NCI-H2107 (cell line): Measurements from ENCODE around the gene MESD.

Experiments used
- DNase-seq: peaks from one replicate; lab custom pipeline; 2025; lab: John Stamatoyannopoulos, UW

The MESD gene

DNA sequence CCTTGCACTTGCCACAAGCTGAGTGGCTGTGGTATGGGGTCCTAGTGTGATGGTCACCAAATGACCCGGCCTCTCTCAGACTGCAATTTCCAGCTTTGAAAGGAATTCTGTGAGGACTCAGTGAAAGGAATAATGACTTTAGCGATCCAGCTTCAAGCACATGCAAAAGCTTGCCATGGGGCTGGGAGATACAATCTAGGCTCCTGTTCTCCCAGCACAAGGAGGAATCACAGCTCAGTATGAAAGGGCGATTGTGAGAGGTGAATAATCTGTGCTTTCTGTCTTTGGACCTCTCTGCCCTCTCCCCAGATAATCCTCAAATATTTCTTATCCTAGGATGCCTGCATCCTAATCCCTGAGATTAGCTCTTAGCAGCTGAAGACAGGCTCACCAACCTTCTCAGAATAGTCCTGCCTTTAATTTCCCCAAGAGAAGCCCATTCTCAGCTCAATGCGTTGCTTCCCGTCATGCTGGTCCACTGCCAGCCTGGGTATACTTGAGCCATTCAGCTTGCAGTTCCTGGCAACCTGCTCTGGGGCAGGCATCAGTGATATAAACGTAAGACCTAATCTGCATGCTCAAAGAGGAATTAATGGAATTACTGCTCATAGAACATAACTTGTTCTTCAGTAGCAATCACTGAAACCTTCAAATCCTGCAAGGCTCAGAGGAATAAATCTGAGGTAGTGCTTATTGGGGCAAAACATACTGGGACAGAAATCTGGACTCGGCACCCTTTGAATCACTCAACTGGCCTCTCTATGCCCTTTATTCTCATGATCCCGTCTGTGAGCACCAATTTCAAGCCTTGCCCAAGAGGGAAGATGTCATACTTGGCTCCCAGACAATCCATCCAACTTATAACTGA is 26.2 kb upstream of the MESD start:
- no peak for DNase-seq

DNA sequence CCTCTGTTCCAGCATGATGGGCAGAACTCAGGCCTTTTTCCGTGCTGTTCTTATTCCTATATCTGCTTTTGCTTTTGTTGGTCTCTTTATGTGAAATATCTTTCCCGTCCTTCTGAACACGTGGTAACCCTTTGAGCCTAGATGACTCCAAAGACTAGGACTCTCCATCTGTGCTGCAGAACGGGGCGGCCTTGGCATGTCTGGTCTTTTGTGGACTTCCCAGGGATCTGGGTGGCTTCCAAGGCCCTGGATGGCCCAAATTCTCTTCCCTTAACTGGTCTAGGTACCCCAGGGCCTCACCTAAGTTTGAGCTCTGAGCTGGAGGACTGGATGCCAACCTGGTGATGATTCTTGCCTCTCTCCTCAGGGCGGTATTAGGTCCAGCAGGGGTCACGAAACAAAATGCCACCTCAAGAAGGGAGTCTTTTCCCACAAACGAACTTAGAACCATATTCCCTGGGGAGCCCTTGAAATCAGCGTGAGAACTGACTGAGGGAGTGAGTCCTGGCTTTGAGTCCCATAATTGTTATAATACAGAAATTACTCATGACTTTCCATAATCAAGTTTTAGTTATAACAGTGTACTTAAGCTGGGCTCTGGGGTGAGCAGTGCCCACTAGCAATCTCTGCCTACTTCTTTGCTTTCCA is 25.0 kb upstream of the MESD start:
- no peak for DNase-seq

DNA sequence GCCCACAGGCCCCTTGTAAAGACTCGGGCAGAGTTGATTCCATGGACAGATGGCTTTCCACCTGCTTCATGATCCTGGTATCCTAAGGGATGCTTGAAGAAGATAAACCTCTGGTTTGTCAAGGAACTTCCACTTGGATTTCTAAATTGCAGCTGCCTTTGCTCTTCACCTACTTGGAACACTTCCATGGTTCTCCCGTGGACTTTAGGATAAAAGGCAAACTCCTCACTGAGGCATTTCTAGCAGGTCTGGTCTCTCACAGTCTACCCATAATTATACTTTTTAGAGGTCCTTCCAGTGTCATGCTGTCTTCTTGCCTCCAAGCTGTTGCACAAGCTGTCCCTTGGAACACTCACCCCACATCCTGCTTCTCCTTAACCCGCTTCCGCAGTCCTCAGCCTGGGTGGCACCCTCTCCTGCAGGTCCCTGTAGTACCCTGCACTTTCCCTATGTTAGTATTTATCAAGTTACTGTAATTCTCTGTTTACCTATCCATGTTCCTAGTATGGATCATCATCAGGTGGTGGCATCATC is 23.8 kb upstream of the MESD start:
- no peak for DNase-seq

DNA sequence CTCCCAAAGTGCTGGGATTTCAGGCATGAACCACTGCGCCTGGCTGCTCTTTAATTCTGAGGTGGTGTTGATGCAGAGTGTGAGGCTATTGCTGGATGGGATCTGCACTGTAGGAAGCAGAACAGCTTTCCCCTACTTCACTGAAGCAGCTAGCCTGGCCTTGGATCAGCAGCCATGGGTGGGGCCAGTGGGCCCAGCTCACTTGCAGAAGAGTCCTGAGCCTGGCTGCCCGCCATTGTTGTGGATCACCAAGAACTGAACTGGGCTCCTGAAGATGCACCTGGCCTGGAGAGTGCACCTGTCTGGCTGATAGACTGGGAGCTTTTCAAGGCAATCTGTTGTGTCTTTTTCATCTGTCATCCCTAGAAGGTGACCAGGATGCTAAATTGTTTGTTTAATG is 23.0 kb upstream of the MESD start:
- DNase-seq, result no peak

DNA sequence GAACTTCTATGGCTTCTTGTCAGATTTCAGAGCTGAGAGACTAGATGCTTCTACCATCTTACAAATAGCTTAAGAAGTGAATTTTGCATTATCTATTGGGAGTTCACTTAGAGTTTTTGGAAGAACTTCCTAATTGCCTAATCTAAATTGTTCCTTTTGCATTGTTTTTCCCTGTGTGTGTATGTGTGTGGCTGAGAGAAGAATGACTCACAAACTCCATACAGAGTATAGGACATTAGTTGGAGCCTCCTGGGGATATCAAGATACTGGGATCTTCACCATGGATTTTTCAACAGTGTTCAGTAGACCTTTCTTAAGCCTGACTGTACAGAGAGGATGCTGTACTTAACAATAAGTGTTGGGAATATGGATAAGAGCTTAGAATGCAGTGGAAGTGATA is 22.0 kb upstream of the MESD start:
- no peak for DNase-seq

DNA sequence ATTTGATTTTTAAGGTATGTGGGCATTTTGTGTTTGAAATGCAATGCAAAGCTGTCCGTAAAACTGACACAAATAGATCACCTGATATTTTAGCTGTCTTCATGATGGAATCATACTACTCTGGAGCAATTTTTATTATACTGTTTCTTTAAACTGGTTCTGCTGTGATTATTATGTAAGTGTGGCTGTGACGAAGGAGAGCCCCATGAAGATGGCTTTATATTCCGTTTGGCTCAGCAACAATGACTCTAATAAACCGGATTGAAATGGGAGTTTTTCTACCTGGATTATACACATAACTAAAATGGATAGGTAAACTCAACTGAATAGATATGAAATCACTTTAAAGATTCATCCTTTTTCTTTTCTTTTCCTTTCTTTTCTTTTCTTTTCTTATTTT is 20.5 kb upstream of the MESD start:
- DNase-seq, result no peak

DNA sequence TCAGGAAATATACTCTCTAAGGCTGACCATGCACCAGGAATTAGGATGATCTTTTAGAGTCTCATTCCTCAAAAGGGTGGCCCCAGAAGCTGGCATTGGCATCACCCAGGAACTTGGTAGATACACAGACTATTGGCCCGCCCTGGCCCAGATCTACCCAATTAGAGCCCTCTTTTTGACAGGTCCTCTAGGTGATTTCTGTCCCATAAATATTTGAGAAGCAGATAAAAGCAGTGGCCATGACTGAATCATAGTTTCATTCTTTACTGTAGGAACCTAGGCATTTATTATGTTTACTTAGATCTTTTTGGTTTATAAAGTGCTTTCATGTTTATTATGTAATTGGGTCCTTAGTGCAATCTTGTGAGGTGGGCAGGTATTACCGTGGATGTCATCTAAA is 18.7 kb upstream of the MESD start:
- no peak for DNase-seq

DNA sequence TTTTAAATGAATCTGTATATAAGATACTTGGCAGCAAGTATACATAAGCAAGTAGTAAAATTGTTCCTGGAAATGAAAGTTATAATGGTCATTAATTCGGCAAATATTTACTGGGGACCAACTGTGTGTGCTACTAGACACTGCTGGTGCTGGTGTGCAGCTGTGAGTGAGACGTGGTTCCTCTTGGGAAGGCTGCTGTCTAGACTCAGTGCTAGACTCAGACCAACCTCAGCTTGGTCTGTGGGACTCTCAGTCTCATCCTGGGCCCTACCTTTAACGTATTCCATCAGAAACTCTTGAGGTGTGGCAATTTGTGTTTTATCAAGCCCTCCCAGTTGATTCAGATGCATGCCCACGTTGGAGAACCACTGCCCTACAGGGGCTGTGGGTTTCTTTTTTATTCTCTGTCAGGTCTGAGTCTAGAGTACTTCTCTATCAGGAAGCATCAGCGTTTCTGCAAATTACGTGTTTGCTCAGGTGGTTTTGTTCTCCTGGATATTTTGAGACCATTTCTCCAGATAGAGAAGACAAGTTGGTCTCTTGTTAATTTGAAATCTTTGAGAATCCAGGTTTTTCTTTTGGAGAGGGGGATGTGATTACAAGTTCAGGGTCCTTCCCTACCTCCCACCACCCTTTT is 17.9 kb upstream of the MESD start:
- DNase-seq, result no peak

DNA sequence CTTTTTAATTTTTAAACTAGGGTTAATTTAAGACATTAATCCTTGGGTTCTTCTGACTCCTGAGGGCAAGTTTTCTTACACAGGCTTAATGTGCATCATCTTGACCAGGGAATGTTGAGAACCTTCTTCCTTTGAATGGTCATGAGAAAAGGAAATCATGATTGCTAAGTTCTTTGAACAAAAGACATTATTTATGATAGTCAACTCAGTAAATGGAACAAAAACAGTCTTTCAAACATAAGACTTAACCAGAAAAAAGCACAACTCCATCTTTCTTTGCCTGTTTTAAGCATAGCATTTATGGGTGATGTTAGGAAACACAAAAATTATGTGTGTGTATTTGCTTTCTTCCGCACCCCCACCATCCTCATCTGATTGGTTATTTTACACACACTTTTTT is 16.5 kb upstream of the MESD start:
- DNase-seq, result no peak

DNA sequence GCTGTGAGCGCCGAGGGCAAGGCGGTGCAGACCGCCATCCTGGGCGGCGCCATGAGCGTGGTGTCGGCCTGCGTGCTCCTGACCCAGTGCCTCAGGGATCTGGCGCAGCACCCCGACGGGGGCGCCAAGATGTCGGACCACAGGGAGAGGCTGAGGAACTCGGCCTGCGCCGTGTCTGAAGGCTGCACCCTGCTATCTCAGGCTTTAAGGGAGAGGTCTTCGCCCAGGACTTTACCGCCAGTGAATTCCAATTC is 13.4 kb upstream of the MESD start:
- no peak for DNase-seq

DNA sequence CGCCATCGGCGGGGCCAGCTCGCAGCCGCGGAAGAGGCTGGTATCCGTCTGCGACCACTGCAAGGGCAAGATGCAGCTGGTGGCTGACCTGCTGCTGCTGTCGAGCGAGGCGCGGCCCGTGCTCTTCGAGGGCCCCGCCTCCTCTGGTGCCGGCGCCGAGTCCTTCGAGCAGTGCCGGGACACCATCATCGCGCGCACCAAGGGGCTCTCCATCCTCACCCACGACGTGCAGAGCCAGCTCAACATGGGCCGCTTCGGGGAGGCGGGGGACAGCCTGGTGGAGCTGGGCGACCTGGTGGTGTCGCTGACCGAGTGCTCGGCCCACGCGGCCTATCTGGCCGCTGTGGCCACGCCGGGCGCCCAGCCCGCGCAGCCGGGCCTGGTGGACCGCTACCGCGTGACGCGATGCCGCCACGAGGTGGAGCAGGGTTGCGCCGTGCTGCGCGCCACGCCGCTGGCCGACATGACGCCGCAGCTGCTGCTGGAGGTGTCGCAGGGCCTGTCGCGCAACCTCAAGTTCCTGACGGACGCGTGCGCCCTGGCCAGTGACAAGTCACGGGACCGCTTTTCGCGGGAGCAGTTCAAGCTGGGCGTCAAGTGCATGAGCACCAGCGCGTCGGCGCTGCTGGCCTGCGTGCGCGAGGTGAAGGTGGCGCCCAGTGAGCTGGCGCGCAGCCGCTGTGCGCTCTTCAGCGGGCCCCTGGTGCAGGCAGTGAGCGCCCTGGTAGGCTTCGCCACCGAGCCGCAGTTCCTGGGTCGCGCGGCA is 12.9 kb upstream of the MESD start:
- DNase-seq, result no peak

DNA sequence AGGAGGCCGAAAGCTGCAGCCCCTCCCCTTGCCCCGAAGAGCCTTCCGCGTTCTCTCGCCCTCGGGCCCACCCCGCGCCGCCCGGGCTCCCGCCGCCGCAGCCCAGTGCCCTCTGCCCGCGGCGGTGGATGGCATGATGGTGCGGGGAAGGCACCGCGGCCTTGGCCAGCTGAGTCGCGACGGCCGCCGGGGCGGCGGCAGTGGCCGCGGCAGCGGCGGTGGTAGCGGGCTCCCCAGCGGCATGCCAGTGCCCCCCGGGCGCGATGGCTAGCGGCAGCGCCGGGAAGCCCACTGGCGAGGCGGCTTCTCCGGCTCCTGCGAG is 12.4 kb upstream of the MESD start:
- DNase-seq, result no peak

DNA sequence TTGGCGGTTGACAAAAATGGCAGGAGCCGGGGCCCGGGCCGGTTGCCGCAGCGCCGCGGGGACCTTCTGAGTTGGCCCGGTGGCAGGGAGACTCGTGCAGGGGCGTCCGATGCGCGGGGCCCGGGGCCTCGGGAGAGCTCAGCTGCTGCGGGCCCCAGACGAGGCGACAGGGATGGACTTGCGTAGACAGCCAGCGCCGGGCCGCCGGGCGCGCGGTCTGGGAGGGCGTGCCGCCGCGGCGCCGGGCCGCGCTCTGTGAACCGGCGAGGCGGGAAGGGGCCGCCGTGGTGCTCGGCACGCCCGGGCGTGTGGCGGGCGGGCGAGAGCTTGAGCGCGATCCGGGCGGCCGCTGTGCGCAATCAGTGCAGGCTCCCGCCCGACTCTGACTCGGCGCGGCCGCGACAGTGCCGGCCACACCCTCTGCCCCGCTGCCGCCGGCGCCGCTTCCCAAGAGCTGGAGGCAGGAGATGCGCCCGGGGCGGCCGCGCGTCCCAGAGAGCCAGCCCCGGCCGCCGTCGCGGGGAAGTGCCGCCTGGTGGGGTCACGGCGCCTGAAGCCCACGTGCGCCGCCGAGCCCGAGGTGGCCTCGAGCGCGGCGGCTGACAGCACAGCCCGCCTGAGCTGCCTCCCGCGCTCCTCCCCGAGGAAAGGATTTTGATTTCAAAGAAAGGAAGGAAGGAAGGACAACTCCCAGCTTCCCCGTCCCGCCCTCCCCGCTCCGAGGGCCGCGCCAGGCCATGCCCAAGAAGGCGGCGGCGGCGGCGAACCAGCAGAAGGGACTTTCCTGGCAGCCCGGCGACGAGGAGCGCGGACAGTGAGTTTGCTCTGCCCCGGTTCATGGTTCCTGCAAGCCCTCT is 11.8 kb upstream of the MESD start:
- DNase-seq, result no peak

DNA sequence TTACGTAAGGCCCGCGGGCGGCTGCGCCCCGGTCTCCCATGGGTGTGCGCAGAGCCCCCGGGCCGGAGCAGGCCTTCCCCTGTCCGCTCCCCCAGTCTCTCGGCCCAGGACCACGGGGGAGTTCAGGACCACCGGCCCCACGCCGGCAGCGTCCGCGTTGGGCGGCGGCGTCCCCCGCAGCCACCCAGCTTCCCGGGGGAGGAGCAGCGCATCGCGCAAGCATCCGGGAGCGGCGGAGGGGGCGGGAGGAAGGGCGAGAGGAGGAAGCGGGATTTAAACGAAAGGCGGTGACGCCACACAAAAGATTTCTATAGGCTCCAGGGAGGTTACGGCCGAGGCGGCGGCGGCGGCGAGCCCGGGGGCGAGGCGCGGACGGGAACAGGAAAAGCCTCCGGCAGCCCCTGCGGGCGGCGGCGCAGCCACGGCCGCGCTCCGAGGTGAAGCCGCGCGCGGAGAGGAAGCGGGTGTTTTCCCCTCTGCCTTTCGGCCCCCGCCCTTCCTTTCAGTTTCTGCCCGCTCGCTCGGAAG is 11.1 kb upstream of the MESD start, which contains the start of gene TLNRD1:
TSS of gene TLNRD1 (plus strand) at position 300 of the 528 bp plus-strand sequence. CDS start 1,349 bp downstream, outside the sequence.
- peak; percentile 31 for DNase-seq

DNA sequence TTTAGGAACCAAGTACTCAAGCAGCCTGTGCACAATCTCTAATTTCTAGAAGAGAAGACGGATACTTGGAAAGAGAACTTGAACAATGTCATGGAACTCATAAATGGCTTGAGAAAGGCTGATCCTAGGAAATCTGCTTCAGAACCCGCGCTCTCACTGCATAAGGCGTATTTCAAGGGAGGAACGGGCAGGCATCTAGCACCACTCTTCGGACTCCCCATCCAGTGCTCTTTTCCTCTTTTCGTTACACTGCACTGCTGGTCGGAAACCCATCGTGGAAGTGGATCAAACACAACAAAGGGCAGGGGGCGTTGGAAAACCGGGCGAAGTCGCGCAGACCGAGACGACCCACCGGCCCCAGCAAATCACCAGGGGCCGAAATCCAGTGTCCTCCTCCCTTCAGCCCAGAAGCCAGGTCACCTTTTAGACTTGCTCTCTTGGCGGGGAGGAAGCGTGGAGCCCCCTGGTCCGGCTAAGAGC is 10.6 kb upstream of the MESD start:
- no peak for DNase-seq

DNA sequence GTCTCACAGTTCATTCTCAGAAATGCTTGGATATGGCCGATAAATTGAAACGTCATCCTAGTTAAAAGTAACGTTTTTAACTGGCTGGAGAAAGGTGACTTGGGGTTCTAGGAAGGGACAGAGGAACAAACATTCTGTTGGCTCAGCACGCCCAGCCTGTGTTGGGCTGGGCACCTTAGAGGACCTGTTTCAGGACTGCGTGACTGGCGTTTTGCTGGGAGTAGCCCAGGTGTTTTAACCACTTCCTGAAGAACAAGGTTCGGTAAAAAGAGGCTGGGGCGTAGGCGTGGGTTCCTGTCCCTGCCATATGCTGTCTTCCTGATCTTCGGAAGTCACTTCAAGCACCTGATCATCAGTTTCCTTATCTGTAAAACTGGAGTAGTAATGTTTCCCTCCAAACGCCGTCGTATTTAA is 10.0 kb upstream of the MESD start:
- DNase-seq, result no peak

DNA sequence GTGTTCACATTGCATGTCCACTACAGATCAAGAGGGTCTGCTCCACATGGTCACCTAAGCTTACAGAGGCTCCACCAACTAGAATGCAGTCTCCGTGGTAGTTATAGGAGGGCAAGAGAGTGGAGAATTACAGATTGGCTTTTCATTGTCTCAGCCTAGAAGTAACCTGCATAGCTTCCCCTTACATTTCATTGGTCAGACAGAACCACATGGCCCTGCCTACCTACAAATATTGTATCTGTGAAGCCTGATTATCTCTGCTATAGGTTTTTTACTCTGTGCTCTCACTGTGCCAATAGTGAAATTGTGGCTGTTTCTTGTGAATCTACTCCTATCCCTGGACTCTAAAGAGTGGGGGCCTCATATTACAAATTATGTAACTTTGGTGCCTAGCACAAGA is 8.6 kb upstream of the MESD start:
- no peak for DNase-seq

DNA sequence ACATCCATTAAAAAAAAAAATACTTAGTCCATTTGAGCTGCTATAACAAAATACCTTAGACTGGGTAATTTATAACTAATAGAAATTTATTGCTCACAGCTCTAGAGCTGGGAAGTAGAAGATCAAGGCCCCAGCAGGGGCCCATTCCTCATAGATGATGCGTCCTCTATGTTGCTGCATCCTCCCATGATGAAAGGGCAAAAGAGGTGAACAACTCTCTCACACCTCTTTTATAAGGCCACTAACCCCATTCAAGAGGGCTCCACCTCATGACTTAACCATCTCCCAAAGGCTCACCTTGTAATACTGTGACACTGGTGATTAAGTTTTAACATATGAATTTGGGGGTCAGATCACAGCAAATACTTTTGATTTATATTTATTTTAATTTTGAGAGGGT is 8.1 kb upstream of the MESD start:
- no peak for DNase-seq

DNA sequence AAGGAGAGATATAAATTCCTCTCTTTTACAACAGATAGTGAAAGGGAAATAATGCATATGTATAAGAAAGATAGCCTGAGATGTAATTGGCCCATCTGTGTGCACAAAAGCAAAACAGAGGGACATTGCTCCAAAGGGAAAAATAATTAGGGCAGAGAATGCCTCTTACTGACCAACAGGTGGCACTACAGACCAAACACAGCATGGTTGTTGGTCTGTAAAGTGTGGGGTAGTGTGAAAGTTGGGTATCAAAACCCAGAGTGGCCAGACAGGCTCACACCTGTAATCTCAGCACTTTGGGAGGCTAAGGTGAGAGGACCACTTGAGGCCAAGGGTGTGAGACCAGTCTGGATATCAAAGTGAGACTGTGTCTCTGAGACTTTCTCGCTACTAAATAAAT is 6.6 kb upstream of the MESD start:
- no peak for DNase-seq

DNA sequence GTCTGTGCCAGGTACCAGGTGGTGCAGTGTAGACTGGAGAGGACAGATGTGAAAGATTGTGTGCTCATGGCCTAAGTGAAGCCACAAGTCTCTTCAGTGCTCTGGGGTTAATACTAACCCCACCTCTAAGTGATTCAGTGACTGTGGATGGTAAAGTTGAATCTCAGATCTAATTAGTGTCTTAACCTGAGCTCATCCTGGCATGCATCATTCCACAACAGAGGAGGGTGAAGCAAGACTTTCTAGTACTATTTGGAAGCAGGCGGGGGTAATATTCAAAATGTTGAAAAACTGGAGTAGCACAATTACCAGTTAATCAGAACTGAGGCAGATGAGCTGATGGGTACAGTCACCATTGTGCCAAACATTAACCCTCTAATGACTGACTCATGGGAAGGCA is 2.8 kb upstream of the MESD start:
- DNase-seq, result no peak

DNA sequence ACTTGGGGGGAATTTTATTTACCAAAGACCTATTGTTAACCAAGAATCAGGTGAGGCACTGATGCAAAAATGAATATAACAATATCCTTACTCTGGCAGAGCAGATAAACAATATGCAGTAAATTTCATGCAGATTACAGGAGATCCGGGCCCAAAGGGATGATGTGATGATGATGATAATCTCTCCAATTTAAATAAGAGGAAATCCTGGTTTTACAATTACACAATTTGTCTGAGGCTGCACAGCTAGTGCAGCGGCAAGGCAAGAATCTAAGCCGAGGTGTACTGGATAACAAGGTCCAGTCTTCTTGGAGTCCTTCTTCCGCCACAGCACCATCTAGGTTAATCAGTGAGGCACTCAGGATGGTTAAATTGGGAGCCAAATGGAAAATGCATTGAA is 2.4 kb upstream of the MESD start:
- DNase-seq, result no peak
